Stimulated activated CD4-positive, alpha-beta T cell treated with anti-CD3 and anti-CD28 coated beads, Interleukin-2, amount 100 ng/mL, for 48 hours (primary cell): ENCODE results near the gene SUCO.

Experiments used
- DNase-seq, 2 donors: peaks; one replicate each; pipeline ENCODE4 v3.0.0-alpha.2; 2020

SUCO gene

DNA sequence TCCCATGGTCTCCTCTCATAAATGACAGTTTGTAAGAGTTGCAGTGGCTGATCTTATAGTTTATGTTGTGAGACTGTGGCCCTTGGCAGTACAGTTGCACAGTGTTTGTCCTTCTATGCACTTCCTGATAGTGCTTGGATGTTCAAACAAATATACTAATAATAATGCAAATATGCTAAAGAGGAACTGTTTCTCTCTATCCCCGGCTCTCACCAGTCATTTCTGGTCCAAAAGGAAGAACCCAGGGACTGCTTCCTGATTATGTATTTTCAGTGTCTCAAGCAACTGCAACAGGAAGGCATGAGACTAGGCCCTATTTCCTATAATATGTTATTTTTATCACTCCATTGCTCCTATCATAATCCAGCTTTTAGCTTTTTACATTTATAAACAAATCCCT, 17.0 kb upstream of the SUCO start:
- no peak for DNase-seq

DNA sequence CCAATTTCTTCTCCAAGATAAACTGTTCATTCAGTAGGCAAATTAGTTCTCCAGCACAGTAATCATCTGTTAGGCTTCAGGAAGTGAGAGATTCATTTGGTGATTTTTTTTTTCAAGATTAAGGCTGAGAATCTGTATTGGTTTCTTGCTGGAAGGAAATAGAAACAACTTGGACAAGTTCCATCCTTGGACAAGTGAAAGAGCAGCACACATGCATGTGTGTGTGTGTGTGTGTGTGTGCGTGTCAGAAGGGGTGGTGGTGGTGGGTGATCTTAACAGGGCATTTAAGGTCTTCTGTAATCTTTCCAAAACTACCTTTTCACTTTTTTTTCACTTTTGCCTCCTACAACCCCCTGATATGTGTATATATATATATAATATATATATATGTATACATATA, 15.9 kb upstream of the SUCO start:
- no peak for DNase-seq

DNA sequence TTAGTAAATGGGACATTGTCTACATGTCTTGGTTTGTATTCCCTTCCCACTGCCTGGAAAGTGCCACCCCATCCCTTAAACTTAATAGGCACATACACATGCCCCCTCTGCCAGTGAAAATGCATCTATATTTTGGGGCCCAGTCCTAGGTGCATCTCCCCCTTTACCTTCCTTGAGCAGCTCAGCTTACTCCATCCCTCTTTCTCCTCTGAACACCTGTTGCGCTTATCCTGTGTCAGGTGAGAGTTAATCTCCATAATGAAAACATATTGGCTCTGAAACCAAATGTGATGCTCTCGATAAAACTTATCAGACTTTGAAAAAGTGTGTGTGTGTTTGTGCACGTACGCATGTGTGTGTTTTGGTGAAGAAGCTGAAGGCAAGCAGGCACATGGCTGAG, 15.4 kb upstream of the SUCO start:
- DNase-seq = no peak

- no peak for DNase-seq
Observed at GRCh38 chr1:172529304-172529703, 3.6 kb upstream of the SUCO start.

GRCh38 chr1:172530000-172530399, 3.0 kb upstream of the SUCO start:
- no peak for DNase-seq

GRCh38 chr1:172531412-172532182, 1.4 kb upstream of the SUCO start:
- DNase-seq = no peak

GRCh38 chr1:172532183-172532699, 709 bp upstream of the SUCO start:
- DNase-seq = peak; percentile 71 to 74

DNA sequence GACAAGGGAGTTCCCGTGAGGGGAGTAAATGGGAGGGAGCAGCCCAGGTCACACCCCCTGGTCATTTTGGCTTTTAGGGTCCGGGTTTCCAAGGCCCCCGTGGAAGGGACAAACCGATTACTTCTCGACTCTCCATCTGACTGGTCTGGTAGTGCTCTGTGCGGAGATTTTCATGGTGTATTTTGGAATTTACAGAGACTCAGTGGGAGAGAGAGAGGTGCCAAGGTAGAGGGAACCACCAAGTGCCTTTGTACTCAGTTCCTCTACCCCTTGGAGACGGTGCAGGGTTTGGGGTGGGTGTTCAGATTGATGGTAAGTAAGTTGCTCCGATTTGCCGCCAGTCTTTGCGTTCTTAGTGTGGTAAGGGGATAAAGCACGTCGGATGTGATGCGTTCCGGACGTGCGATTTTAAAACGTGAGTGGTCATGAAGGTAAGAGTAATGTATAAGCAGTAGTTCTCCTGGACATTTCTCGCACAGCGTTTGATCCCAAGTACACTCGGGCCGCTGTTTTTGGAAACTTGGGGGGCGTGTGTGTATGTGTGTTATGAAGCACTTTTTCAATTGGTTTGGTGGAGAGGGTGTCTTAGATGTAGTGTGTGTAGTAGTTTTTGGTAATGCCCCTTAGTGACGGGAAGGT, 682 bp downstream of the SUCO start:
- DNase-seq = peak; percentile 10 to 23

- DNase-seq = no peak
Observed at GRCh38 chr1:172536256-172536655, 3.3 kb downstream of the SUCO start.

- DNase-seq = no peak
Observed at GRCh38 chr1:172537366-172537765, 4.4 kb downstream of the SUCO start.

DNA sequence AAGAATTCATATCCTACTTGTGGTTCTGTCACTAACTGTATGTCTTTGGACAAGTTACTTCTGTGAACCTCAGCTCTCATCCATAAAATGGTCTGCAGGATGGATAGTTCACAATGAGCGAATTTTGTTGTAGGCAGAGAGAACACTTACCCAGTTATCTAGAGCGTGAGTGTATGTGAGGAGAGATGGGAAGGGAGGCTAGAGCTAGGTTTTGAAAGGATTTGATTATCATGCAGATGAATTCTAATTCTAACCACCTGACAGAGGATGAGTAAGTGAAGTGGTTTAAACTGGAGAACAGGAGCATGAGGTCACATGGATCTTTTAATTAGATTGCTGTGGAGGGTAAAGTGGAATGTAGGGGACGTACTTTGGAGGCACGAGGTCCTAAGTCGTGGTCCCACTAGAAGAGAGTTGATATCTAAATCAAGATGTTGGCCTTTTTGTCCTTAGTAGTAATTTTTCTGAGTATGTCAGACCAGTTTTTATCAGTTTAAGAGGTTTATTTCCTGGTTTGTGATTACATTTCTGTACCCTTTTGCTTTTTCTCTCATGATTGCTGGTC, 5.0 kb downstream of the SUCO start:
- no peak for DNase-seq

DNA sequence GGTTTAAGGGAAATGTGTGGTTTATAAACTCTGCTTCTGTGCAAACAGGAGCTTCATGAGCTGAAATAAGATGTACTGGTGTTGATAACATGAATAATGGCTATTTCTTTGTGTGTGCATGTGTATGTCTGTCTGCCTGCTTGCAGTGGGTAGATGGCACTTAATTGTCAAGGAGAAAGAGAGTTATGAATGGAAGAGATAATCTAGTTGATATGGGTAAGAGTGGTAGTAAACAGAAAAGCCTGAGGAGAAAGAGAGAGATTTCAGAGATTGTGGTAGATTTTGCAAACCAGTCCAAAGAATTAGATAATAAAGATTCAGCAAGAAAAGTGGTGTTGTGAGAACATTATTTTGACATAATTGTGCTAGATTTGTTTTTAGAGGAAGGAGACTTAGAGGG, 7.7 kb downstream of the SUCO start:
- DNase-seq = no peak

DNA sequence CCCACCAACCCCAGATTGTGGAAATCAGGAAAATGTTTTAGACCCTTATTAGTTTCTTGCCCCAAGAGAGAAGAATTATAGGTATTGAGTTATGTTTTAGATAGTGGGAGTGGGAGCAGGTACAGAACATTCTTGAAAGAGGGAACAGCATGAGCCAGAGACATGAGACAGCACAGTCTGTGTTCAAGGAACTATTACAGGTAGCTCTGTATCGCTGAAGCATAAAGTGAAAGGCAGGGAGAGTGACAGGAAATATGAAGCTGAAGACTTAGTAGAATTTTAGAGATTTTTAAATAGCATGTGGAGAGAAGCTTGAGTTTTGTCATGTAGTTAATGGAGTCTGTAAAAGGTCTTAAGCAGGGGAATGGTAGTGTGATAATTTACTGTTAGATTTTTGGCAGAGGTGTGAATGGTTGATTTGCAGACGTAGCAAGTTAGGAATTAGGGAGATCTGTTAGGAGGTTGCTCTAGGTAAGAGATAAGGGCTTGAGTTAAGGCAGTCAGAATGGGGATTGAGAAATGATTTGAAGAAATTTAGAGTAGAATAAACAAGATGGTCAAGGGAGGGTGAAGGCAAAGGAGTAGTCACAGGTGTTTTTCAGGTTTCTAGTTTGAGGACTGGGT, 11.6 kb downstream of the SUCO start:
- DNase-seq = no peak

GRCh38 chr1:172545396-172546004, 12.6 kb downstream of the SUCO start:
- no peak for DNase-seq

GRCh38 chr1:172547071-172547470, 14.1 kb downstream of the SUCO start:
- DNase-seq = no peak

DNA sequence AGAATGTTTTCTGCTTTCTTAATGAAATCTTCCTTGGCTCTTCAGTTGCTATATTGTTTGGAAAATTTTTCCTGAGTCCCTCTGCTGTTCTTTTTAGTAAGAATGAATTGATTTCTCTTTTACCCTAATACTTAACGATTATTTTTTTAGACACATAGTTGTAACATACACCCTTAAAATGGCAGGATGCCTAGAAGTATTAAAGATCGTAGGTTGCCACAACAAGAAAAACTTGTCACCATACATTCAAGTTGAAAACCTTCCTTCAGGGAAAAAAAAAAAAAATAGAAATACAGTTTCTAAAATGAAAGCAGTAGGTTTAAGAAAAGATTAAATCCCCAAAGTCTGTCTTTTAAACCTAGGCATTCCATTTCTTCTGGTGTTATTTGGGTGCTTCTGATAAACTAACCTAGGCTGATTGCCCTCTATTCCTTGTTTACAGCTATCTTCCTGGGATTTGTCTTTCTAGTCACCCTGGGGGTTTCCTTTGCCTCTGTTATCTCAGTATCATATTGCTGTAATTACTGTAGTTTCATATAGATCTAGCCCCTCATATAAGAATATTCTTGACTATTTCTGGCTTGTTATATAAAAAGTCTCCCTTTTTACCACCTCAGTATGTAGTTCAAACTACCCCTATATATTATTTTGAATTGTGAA, 16.8 kb downstream of the SUCO start:
- DNase-seq = no peak

DNA sequence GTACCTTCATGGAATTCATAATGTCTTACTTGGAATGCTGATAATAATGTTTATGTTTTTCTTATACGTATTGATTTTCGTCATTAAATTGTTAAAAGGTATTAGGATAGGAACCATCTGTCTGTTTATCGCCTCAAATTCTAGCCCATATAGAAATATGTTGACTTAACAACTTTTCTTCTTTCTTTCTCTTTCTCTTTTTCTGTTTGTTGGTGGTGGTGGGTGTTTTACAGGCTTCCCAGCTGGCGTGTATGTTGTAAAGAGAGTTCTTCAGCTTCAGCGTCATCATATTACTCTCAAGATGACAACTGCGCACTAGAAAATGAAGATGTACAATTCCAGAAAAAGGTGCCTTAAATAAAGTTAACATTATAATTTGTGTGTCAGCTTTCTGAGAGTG, 18.3 kb downstream of the SUCO start:
- DNase-seq = no peak

GRCh38 chr1:172554915-172555314, 22.0 kb downstream of the SUCO start:
- no peak for DNase-seq

- no peak for DNase-seq
Observed at GRCh38 chr1:172556461-172556860, 23.5 kb downstream of the SUCO start.

- DNase-seq = no peak
Observed at GRCh38 chr1:172557270-172557669, 24.3 kb downstream of the SUCO start.

DNA sequence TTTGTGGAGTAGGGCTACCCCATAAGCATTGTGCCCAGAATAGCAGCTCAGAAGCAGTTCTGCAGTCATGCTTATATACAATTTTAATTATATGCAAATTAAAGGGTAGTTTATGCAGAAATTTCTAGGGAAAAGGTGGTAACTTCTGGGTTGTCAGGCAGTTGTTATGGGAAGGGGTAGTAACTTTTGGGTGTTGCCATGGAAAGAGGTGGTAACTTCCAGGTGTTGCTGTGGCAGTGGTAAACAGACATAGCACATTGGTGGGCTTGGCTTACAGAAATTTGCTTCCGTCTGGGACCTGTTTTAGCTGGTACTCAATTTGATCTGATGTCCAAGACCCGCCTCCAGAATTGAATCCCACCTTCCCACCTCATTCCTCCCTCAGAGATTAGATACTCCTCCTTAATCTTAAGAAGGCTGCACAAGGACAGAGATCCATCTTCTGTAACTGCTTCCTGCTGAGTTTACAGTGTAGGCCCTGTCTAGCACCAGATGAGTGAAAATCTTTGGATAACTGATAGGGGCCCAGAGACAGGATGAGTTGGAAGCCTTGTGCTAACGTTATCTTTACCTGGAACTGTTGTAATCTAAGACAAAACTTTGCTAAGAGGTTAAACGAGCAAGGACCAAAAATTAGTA, 26.7 kb downstream of the SUCO start:
- DNase-seq = no peak

DNA sequence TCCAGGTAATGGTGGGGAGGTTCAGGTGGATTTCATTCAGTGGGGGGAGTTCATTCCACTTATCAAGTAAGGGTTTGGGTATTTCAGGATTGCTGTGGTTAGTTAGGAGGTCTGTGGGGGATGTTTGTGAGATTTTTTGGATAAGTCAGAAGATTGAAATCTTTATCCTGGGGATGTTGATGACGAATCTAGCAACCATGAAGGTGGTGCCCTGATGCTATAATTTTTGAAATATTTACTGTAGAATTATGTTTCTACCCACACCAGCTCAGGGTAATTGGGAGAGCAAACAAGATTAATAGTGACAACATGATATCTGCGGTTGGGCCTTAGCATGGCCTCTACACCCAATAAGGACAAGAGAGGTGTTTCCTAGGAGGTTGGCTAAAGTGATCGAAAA, 28.3 kb downstream of the SUCO start:
- no peak for DNase-seq
